COLO829 (cell line): Measurements from ENCODE around the gene RUNDC3A.

Source experiments
- DNase-seq: peaks from one replicate; pipeline ENCODE4 v3.0.0; 2012; ENCODE audit warnings: low spot score

Gene RUNDC3A

GRCh38 chr17:44308320-44308818, at the start of gene RUNDC3A:
Gene RUNDC3A (plus strand): TSS chr17:44308601. CDS start chr17:44308833, 232 bp downstream.
- DNase-seq = peak; percentile 81

- no peak for DNase-seq
These were observed 49.5 kb upstream of the RUNDC3A start for GRCh38 chr17:44258811-44259351.

- DNase-seq = no peak
These were observed 48.1 kb upstream of the RUNDC3A start for GRCh38 chr17:44260296-44260695.

DNA sequence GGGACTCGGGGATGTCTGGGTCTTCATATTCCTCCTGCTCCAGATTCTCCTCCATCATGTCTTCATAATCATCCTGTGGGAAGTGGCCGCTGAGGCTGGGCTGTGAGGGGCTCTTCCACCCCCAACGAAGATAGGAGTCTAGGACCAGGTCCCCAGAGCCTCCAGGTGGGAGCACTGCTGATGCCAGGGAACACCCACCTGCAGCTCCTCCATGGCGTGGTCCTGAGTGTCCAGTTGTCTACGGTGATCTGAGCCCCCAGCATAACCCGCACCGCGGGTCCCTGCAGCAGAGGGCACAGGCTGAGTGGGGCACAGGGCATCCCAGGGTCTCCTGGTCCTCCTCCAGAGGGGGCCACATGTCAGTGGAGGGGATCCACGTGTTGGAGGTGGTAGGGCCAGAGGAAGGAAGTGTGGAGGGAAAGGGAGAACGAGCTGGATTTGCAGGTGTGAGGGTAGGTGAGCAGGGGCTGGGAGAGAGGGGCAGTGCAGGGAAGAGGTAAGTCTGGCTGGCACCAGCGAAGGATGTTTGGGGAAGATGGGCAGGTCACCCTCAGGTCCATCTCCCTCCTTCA, 45.7 kb upstream of the RUNDC3A start:
- no peak for DNase-seq

- DNase-seq = no peak
These were observed 45.0 kb upstream of the RUNDC3A start for GRCh38 chr17:44263345-44263902.

- no peak for DNase-seq
These were observed 41.8 kb upstream of the RUNDC3A start for GRCh38 chr17:44266402-44267164.

- DNase-seq = no peak
These were observed 41.3 kb upstream of the RUNDC3A start for GRCh38 chr17:44267165-44267455.

- no peak for DNase-seq
These were observed 40.4 kb upstream of the RUNDC3A start, which contains the start of gene SLC4A1 for GRCh38 chr17:44267818-44268490. Gene SLC4A1 (minus strand): TSS chr17:44268135. CDS start chr17:44262866, 5,269 bp downstream.

DNA sequence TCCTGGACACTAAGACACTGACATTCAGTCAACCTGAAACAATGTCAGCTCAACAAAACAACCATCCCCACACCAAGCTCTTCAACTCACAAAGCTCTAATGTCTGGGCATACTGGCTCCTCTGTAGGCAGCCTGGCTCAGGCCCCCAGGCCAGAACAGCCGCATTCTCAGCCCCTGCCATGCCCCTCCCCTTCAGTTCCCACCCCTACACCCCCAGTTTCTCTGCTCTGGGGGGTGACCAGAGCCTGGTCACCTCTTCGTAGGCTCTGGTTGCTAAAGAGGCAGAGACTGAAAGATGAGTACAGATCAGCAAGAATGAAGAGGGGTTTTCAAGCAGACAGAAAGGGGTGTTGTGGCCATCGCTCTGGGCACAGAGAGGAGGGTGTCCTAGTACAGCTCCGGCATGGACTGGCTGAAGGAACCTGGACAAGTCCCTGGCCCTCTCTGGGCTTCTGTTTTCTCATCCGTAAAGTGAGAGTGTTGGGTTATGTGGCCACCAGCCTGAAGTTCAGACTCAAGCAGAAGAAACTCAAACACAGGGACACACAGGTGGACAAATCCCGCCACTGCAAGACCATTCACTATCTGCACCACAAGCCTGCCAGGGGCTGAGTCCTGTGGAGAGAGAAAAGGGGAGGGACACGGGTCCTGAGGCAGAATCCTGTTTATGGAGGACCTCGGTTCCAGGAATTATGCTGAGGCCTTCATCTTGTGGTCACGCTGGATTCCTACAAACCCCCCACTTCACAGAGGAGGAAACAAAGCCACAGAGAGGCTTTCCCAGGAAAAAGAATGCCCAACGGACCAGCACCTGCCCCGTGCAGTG, 39.5 kb upstream of the RUNDC3A start:
- DNase-seq = no peak

- DNase-seq = no peak
These were observed 38.7 kb upstream of the RUNDC3A start for GRCh38 chr17:44269535-44270240.

DNA sequence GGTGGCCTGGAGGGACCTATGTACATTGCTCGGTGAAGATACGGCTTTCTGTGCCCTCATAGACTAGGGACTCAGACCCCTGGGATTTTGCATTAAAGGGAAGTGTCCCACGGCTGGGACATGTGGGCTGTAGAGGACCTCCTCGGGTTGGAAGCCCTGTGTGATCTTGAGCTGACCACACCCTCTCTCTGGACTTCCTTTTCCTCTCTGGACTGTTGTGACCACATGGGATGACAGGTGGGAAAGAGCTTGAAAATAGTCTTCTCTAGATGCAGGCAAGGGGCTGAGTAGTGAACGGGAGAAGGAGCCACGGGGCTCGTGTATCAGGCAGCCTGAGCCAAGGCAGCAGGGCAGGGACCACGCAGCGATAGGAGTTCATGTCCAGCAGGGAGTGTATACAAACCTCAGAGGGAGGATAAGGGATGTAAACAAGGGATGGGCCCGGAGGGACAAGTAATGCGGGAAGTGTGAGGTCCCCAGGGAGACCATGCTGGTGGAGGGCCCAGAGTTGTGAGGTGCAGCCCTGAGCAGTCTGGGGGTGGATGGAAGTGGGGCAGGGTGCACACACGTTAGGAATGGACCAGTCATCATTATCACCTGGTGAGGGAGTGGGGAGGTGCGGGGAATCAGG, 36.0 kb upstream of the RUNDC3A start:
- no peak for DNase-seq

- DNase-seq = no peak
These were observed 35.4 kb upstream of the RUNDC3A start for GRCh38 chr17:44272954-44273353.

GRCh38 chr17:44273607-44274006, 34.8 kb upstream of the RUNDC3A start:
- DNase-seq = no peak

GRCh38 chr17:44277976-44278375, 30.4 kb upstream of the RUNDC3A start:
- DNase-seq = no peak

DNA sequence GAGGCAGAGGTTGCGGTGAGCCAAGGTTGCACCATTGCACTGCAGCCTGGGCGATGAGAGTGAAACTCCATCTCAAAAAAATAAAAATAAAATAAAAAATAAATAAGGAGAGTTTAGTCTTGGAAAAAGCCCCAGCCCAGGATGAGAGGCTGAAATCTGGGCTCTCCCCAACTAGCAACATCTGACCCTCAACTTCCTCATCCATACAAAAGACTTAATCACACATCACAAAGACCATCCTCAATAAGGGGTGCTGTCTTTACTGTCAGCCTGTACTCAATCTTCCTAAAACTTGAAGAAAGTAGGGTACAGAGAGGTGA, 29.1 kb upstream of the RUNDC3A start:
- no peak for DNase-seq

DNA sequence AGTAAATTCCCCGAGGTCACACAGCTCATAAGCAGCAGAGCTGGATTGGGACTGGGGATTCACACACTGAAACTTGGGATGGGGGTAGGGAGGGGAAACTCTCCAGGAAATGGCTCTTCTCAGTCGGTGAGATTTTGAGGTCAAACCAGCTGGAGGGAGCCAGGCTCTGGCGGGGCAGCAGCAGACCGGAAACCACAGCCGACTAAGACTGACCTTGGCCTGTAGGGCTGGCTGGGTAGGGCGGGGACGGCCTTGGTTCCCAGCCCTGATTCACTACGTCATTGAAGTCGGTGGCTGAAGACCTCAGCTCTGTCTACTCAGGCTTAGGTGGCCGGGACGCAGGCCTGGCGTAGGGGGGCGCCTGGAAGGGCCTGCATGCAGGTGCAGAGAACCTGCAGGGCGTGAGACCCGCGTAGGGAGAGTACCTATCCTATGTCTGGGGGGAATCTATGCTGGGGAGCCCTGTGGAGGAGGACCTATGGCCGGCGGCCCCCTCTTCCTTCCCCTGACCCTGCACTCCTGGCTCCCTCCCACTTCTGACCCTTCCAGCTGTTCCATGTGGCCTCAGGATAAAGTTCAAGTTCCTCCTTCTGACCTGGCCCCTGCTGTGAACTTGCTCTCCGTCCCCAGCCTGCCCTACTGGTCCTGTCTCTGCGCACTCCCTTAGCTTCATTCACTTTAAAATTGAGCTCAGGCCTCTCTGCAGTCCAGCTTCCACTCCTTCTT, 28.6 kb upstream of the RUNDC3A start:
- no peak for DNase-seq

- no peak for DNase-seq
These were observed 27.9 kb upstream of the RUNDC3A start for GRCh38 chr17:44280392-44280937.

DNA sequence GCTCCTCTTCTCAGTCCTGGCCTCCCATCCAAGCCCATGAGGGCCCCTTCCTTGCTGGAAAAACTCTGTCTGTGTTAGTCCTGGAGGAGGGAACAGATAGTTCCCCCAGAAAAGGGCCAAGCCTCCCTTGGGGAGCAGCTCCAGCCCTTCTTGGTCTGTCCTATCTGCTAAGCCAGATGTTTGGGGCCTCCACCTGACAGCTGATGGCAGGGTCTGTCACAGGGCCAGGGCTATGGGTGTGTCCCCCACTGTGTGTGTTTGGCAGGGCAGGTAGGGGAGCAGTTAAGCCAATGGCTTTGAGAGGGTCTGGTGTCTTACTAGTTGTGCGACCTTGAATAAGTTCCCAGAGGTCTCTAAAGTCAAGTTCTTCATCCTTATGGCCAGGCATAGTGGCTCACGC, 26.8 kb upstream of the RUNDC3A start:
- DNase-seq = no peak

- no peak for DNase-seq
These were observed 26.1 kb upstream of the RUNDC3A start for GRCh38 chr17:44282264-44282663.
